GM21447 (cell line): ENCODE results near the gene CHRNB1.
A peak's percentile ranks its signal among the peaks of the same experiment; 100 is the strongest.

ENCODE experiments used
- ATAC-seq: cut with Tn5 transposase; IDR thresholded peaks from one replicate; pipeline ENCODE4 v1.9.1; 2021; ENCODE audit not compliant: unreplicated experiment

CHRNB1 gene

GRCh38 chr17:7437369-7437863 lies 7.4 kb upstream of the CHRNB1 start:
- ATAC-seq = no peak

- ATAC-seq = no peak
These were observed 6.8 kb upstream of the CHRNB1 start for GRCh38 chr17:7437950-7438614.

GRCh38 chr17:7438656-7439460 lies 6.0 kb upstream of the CHRNB1 start:
- no peak for ATAC-seq

- ATAC-seq = no peak
These were observed 5.3 kb upstream of the CHRNB1 start, which contains the start of gene FGF11 for GRCh38 chr17:7439462-7440112. FGF11 (plus strand) TSS chr17:7439512; CDS start chr17:7439621, 109 bp downstream.

GRCh38 chr17:7440113-7440833 lies 4.6 kb upstream of the CHRNB1 start:
- ATAC-seq = no peak

- ATAC-seq = no peak
These were observed 4.0 kb upstream of the CHRNB1 start for GRCh38 chr17:7440834-7441195.

GRCh38 chr17:7441266-7441665 lies 3.6 kb upstream of the CHRNB1 start:
- ATAC-seq = no peak

GRCh38 chr17:7442142-7442541 lies 2.7 kb upstream of the CHRNB1 start:
- no peak for ATAC-seq

- ATAC-seq = no peak
These were observed 1.1 kb upstream of the CHRNB1 start for GRCh38 chr17:7443499-7444485.

- ATAC-seq = peak; percentile 21
These were observed 733 bp downstream of the CHRNB1 start for GRCh38 chr17:7445619-7445968.

- no peak for ATAC-seq
These were observed 3.6 kb downstream of the CHRNB1 start for GRCh38 chr17:7448461-7448860.

- ATAC-seq = no peak
These were observed 15.2 kb downstream of the CHRNB1 start for GRCh38 chr17:7459961-7460545.

- ATAC-seq = no peak
These were observed 16.2 kb downstream of the CHRNB1 start for GRCh38 chr17:7460850-7461660.

- no peak for ATAC-seq
These were observed 17.9 kb downstream of the CHRNB1 start for GRCh38 chr17:7462474-7463371.

GRCh38 chr17:7463372-7463846 lies 18.5 kb downstream of the CHRNB1 start:
- ATAC-seq = no peak

GRCh38 chr17:7464081-7464480 lies 19.2 kb downstream of the CHRNB1 start:
- no peak for ATAC-seq

- ATAC-seq = no peak
These were observed 20.9 kb downstream of the CHRNB1 start for GRCh38 chr17:7465597-7466275.
